Measurements from ENCODE around the gene NPDC1. TPM values are rescaled to one million over a fixed set of nuclear protein-coding genes. Genes with fewer than 3 reads are reported as not detected.

Gene NPDC1
- polyA plus RNA-seq, 1 donor, result 42.7 TPM

GRCh38 chr9:137055385-137056364 is 9.7 kb upstream of the NPDC1 start:
- peak overlapping the region; percentile 79 for H3K27ac ChIP-seq (ENCODE audit: low read length)

DNA sequence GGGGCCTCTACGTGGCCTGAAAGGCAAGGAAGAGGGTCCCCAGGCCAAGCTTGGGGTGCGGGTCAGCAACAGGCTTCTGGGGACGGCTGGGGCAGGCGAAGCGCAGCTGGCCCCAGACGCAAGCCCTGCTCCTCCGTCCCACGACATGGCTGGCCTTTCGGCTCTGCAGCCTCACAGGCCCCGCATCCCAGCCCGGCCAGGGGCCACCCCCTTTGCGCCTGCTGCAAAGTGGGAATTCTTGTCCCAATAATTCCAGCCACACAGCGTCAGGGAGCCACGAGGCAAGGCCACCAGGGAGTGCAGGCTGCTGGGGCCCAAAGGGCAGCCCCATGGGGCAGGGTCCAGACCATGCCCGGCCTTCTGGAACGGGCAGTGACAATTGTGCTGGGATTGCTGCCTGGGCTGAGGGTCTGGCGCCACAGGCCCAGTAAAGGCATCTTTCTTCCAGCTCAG is 9.0 kb upstream of the NPDC1 start:
- H3K9me3 ChIP-seq (ENCODE audit: control insufficient read depth, low read depth, low read length), result no peaks in the 10 kb centered on the region
- H3K27ac ChIP-seq (ENCODE audit: low read length), result peak overlapping the region; percentile 79
- no peaks in the 10 kb centered on the region for H3K36me3 ChIP-seq (ENCODE audit: control insufficient read depth, insufficient read depth, low read length)
- no CpG with 5 or more reads among the region's 17 CpGs for WGBS (ENCODE audit: insufficient coverage, low lambda C conversion rate)
- peaks cover 34% of the 10 kb centered on the region for H3K27me3 ChIP-seq (ENCODE audit: control insufficient read depth, insufficient read depth, low read length)
- H3K4me3 ChIP-seq (ENCODE audit: low read length), result peak overlapping the region; percentile 59
- peak in 1 of 2 donors; percentile 73 for DNase-seq
- H3K4me1 ChIP-seq (ENCODE audit: control insufficient read depth, insufficient read depth, low read length), result peaks cover 25% of the 10 kb centered on the region

More at GRCh38 chr9:137055385-137056364, 9.7 kb upstream of the NPDC1 start:
- WGBS (ENCODE audit: insufficient coverage, low lambda C conversion rate), result no CpG with 5 or more reads among the region's 28 CpGs
- Histone ChIP-seq H3K4me3 (ENCODE audit: low read length) (peak overlapping the region; percentile 3), H3K27me3 (ENCODE audit: control insufficient read depth, insufficient read depth, low read length) (peaks cover 27% of the 10 kb centered on the region), H3K9me3 (ENCODE audit: control insufficient read depth, low read depth, low read length) (no peaks in the 10 kb centered on the region), H3K36me3 (ENCODE audit: control insufficient read depth, insufficient read depth, low read length) (no peaks in the 10 kb centered on the region), H3K4me1 (ENCODE audit: control insufficient read depth, insufficient read depth, low read length) (peaks cover 25% of the 10 kb centered on the region)
- peak; percentile 92 to 96 for DNase-seq

DNA sequence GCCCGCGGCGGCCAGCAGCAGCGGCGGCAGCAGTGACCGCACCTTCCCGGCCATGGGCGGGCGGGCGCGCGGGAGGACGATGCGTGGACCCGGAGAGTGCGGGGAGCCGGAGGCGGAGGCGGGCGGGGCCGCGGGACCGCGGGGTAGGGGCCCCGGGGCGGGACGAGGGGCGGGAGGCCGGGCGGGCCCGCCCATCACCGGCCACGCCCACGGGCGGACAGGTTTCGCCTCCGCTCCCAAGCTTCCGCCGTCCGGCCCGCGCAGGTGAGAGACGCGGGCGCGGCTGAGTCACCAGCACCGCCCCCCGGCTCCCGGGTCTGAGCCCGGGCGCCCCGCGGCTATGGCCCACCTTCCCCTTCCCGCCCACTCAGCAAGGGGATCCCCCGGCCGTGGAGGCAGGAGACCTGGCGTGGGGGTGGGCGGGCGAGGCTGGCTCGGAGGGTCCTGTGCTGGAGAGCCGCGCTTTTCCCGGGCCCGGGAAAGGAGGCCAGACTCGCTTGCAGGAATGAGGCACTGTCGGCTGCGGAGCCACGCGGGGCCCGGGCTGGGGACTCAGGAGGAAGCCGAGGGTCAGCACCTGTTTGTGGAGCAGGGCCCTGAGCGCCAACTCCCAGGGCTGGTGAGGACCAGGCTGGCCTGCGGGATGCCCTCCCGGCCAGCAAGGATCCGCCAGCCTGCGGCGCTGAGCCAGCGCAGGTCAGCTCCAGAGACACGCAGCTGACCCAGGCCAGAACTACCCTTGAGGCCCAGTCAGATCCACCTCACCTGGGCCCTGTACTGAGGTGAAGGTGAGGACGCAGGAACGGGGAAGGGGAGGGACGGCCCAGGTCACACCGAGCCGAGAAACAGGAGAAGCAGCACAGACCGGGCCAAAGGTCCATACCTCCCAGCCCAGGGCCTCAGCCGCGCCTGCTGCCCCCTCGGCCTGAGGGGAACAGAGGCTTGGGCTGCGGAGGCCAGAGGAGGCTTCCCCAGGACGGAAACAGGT is 8.3 kb upstream of the NPDC1 start, which contains the start of gene ENTPD2:
TSS of gene ENTPD2 (minus strand) at position 118 of the 988 bp plus-strand sequence. CDS start at position 54, 64 bp downstream.
- peaks cover 41% of the 10 kb centered on the region for H3K27me3 ChIP-seq (ENCODE audit: control insufficient read depth, insufficient read depth, low read length)
- peak within 1 kb of the TSS; percentile 79 for H3K27ac ChIP-seq (ENCODE audit: low read length)
- H3K9me3 ChIP-seq (ENCODE audit: control insufficient read depth, low read depth, low read length), result no peaks in the 10 kb centered on the region
- no CpG with 5 or more reads among the region's 90 CpGs for WGBS (ENCODE audit: insufficient coverage, low lambda C conversion rate)
- peak; percentile 70 to 87 for DNase-seq
- peaks cover 25% of the 10 kb centered on the region for H3K4me1 ChIP-seq (ENCODE audit: control insufficient read depth, insufficient read depth, low read length)
- no peaks in the 10 kb centered on the region for H3K36me3 ChIP-seq (ENCODE audit: control insufficient read depth, insufficient read depth, low read length)
- H3K4me3 ChIP-seq (ENCODE audit: low read length), result peak within 1 kb of the TSS; percentile 59

DNA sequence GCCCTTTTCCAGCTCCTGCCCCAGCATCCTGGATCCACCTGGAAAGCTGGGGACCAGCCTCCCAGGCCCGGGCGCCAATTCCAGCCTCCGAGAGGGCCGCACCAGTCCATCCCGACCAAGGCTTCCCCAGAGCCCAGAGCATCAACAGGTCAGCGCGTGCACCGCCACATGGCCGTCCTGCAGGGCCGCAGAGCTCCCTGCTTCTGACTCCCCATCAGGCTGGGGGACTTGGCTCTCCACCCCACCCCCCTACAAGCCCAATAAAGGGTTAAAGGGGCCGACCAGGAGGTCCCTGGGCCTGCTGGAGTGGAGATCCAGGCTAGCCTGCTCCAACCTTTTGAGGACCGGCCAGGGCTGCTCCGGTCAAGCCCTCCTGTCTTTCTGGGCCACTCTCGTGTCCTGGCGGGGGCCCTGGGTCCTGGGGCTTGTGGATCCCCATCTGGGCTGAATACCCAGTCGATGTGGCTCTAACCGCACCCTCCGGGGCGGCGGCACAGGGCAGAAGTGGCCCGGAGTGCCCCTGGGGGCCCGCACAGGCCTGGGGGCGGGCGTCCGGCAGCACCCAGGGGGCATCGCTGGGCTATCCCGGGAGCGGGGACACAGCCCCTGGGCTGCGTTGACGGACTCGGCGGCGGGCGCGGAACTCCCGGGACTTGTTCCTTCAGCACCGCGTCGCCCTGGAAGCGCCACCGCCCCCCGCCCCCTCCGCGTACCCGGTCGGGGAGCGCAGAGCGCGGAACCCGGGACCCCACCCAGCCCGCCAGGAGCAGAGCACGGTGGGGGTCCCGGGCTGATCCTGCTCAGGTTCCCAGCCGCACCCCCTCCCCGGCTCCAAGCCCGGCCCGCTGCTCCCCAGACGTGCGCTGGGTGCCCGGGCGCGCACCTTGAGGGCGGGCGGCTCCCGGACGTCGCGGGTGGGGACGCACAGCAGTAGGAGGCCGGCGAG is 7.3 kb upstream of the NPDC1 start:
- H3K4me1 ChIP-seq (ENCODE audit: control insufficient read depth, insufficient read depth, low read length), result peaks cover 25% of the 10 kb centered on the region
- WGBS (ENCODE audit: insufficient coverage, low lambda C conversion rate), result no CpG with 5 or more reads among the region's 71 CpGs
- no peak for DNase-seq
- peaks cover 49% of the 10 kb centered on the region for H3K27me3 ChIP-seq (ENCODE audit: control insufficient read depth, insufficient read depth, low read length)
- peak overlapping the region; percentile 28 for H3K4me3 ChIP-seq (ENCODE audit: low read length)
- no peaks in the 10 kb centered on the region for H3K36me3 ChIP-seq (ENCODE audit: control insufficient read depth, insufficient read depth, low read length)
- H3K27ac ChIP-seq (ENCODE audit: low read length), result no peak overlapping the region
- peaks cover 3% of the 10 kb centered on the region for H3K9me3 ChIP-seq (ENCODE audit: control insufficient read depth, low read depth, low read length)

DNA sequence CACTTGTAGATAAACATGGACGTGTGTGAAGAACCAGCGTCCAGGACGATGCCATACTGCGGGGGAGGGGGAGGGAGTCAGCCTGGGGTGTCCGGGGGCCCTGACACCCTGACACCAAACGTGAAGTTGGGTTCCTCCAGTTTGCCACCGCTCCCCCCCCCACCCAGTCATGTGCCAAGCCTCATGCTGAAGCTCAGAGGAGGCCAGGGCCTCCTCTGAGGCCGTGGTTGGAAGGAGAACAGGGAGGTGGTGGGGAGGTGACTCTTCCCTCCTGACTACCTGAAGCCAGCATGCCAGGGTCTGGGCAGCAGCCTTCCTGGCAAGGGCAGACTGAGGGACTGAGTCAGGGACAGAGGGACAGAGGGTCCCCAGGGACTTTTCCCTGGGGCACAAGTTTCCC is 6.3 kb upstream of the NPDC1 start:
- Histone ChIP-seq H3K36me3 (ENCODE audit: control insufficient read depth, insufficient read depth, low read length) (no peaks in the 10 kb centered on the region), H3K4me1 (ENCODE audit: control insufficient read depth, insufficient read depth, low read length) (peaks cover 25% of the 10 kb centered on the region), H3K27ac (ENCODE audit: low read length) (no peak overlapping the region), H3K9me3 (ENCODE audit: control insufficient read depth, low read depth, low read length) (peaks cover 3% of the 10 kb centered on the region), H3K27me3 (ENCODE audit: control insufficient read depth, insufficient read depth, low read length) (peaks cover 59% of the 10 kb centered on the region), H3K4me3 (ENCODE audit: low read length) (no peak overlapping the region)
- WGBS (ENCODE audit: insufficient coverage, low lambda C conversion rate), result no CpG with 5 or more reads among the region's 8 CpGs
- DNase-seq, result no peak

GRCh38 chr9:137051145-137051724 is 5.3 kb upstream of the NPDC1 start:
- H3K4me1 ChIP-seq (ENCODE audit: control insufficient read depth, insufficient read depth, low read length), result peaks cover 28% of the 10 kb centered on the region
- no peak overlapping the region for H3K4me3 ChIP-seq (ENCODE audit: low read length)
- no peaks in the 10 kb centered on the region for H3K36me3 ChIP-seq (ENCODE audit: control insufficient read depth, insufficient read depth, low read length)
- WGBS (ENCODE audit: insufficient coverage, low lambda C conversion rate), result no CpG with 5 or more reads among the region's 17 CpGs
- H3K27ac ChIP-seq (ENCODE audit: low read length), result no peak overlapping the region
- H3K27me3 ChIP-seq (ENCODE audit: control insufficient read depth, insufficient read depth, low read length), result peaks cover 68% of the 10 kb centered on the region
- no peak for DNase-seq
- peaks cover 6% of the 10 kb centered on the region for H3K9me3 ChIP-seq (ENCODE audit: control insufficient read depth, low read depth, low read length)

GRCh38 chr9:137050570-137050969 is 4.6 kb upstream of the NPDC1 start:
- H3K4me3 ChIP-seq (ENCODE audit: low read length), result no peak overlapping the region
- H3K9me3 ChIP-seq (ENCODE audit: control insufficient read depth, low read depth, low read length), result peaks cover 8% of the 10 kb centered on the region
- peaks cover 72% of the 10 kb centered on the region for H3K27me3 ChIP-seq (ENCODE audit: control insufficient read depth, insufficient read depth, low read length)
- H3K4me1 ChIP-seq (ENCODE audit: control insufficient read depth, insufficient read depth, low read length), result peaks cover 24% of the 10 kb centered on the region
- no peak for DNase-seq
- H3K27ac ChIP-seq (ENCODE audit: low read length), result no peak overlapping the region
- WGBS (ENCODE audit: insufficient coverage, low lambda C conversion rate), result no CpG with 5 or more reads among the region's 5 CpGs
- no peaks in the 10 kb centered on the region for H3K36me3 ChIP-seq (ENCODE audit: control insufficient read depth, insufficient read depth, low read length)

DNA sequence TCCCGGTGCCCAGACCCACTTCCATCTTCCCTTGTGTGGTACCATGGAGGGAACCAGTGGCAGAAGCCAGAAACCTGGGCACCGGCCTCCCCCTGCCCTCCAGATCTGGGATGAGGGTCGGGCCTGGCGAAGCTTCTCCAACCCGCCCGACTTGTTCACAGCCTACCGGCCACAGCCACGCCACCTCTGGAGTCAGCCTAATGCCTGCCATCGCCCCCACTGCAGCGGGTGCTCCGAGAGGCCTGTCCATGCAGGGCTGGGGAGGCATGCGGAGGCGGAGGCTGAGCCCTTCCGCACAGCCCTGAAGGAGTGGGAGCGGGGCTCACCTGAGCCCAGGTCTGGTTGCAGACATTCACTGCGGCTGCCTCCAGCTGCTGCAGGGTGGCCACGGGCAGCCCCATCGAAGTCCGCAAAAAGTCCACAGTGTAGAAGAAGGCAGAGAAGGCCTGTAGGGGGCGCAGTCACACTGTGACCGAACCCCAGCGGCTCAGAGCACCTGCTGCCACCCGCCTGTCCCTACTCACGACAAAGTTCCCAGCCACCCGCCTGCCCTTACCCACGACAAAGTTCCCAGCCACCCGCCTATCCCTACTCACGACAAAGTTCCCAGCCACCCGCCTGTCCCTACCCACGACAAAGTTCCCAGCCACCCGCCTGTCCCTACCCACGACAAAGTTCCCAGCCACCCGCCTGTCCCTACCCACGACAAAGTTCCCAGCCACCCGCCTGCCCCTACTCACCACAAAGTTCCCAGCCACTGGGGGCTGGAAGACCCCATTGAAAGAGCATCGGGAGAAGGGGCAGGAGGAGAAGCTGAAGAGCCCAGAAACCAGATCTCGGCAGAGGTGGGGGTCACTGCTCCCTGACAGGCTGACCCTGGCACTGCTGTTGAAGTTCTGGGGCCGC is 3.8 kb upstream of the NPDC1 start:
- H3K4me1 ChIP-seq (ENCODE audit: control insufficient read depth, insufficient read depth, low read length), result peaks cover 23% of the 10 kb centered on the region
- WGBS (ENCODE audit: insufficient coverage, low lambda C conversion rate), result 56% methylated on average over 10 of the region's 38 CpGs
- H3K27ac ChIP-seq (ENCODE audit: low read length), result no peak overlapping the region
- peak in 1 of 2 donors; percentile 55 for DNase-seq
- peaks cover 80% of the 10 kb centered on the region for H3K27me3 ChIP-seq (ENCODE audit: control insufficient read depth, insufficient read depth, low read length)
- H3K36me3 ChIP-seq (ENCODE audit: control insufficient read depth, insufficient read depth, low read length), result no peaks in the 10 kb centered on the region
- no peak overlapping the region for H3K4me3 ChIP-seq (ENCODE audit: low read length)
- peaks cover 8% of the 10 kb centered on the region for H3K9me3 ChIP-seq (ENCODE audit: control insufficient read depth, low read depth, low read length)
